Heart left ventricle (tissue), 16 donors: ENCODE measurements around the gene PLCD1. TPM values are rescaled to one million over a fixed set of nuclear protein-coding genes. Genes with fewer than 3 reads are reported as not detected.

Source experiments
- ATAC-seq, 4 donors: fragments of 200-7000 bp; cut with Tn5 transposase; one replicate each; pipeline ENCODE4 v1.9.1; 2020 to 2022; ENCODE audit warnings: moderate library complexity in 4 of 4, mild to moderate bottlenecking in 3 of 4, moderate number of reproducible peaks in 1 of 4
- DNase-seq, 5 donors: peaks; one replicate each; pipeline ENCODE4 v3.0.0-alpha.2; 2020
- H3K27ac ChIP-seq, 12 donors: fragments of 200-600 bp; sonication (generic) in 4 of 12; one replicate each; pipeline versions ENCODE4 v1.5.0 to v1.8.0; 2016 to 2022; ENCODE audit warnings: mild to moderate bottlenecking in 2 of 12
- H3K27me3 ChIP-seq, 9 donors: fragments of 200-600 bp; sonication (generic) in 2 of 9; one replicate each; pipeline versions ENCODE4 v1.5.1 to v1.8.0; 2016 to 2022; ENCODE audit warnings: mild to moderate bottlenecking in 3 of 9
- H3K36me3 ChIP-seq, 9 donors: fragments of 200-600 bp; sonication (generic) in 2 of 9; one replicate each; pipeline versions ENCODE4 v1.5.0 to v1.8.0; 2018 to 2022; ENCODE audit warnings: mild to moderate bottlenecking in 2 of 9
- H3K4me1 ChIP-seq, 12 donors: fragments of 200-600 bp; sonication (generic) in 4 of 12; one replicate each; pipeline versions ENCODE4 v1.5.0 to v1.8.0; 2016 to 2022; ENCODE audit warnings: mild to moderate bottlenecking in 3 of 12
- H3K4me3 ChIP-seq, 12 donors: fragments of 200-600 bp; sonication (generic) in 4 of 12; one replicate each; pipeline versions ENCODE4 v1.5.0 to v1.8.0; 2017 to 2022; ENCODE audit warnings: mild to moderate bottlenecking in 9 of 12, moderate library complexity in 4 of 12
- H3K9me3 ChIP-seq, 12 donors: fragments of 200-600 bp; sonication (generic) in 4 of 12; one replicate each; pipeline versions ENCODE4 v1.5.0 to v1.8.0; 2016 to 2022; ENCODE audit warnings: mild to moderate bottlenecking in 1 of 12
- CTCF ChIP-seq, 12 donors: fragments of 200-600 bp; sonication (generic) in 4 of 12; IDR thresholded peaks; one replicate each; pipeline versions ENCODE4 v1.5.0 to v1.8.0; 2018 to 2022; ENCODE audit warnings: antibody characterized with exemption in 12 of 12, mild to moderate bottlenecking in 5 of 12
- POLR2A ChIP-seq, 2 donors: fragments of 450-650 bp; IDR thresholded peaks; one replicate each; pipeline ENCODE4 v1.6.1; 2017; ENCODE audit warnings: antibody characterized with exemption in 2 of 2, mild to moderate bottlenecking in 2 of 2, moderate library complexity in 2 of 2
- WGBS, 4 donors: extraction: QIAGEN DNeasy Blood & Tissue Kit in 2 of 4; methylation state at CpG; one replicate each; pipeline versions ENCODE4 v1.1.5 to v1.1.7; 2013 to 2018; 5-methylcytosine and 5-hydroxymethylcytosine counted together
- intact Hi-C, 10 donors: fragments of 100-400 bp; cut with DNase I; formaldehyde crosslinking; loops; one replicate each; pipeline versions ENCODE4 v1.11.1 to v1.14.2; 2022
- polyA plus RNA-seq, 2 donors: library from polyadenylated mRNA; stranded (reverse); fragments of 200-250 nt; gene quantifications; one replicate each; pipeline ENCODE4 v1.2.3, GENCODE V29; 2013
- total RNA-seq, 9 donors: library from RNA; depleted of rRNA in 2 of 9; stranded (reverse); fragments of >200 nt in 2 of 9; fragmentation: NEBNext Ultra II Directional in 3 of 9; extraction: Animal tissue kit (Norgen Biotek cat#: 25700) in 3 of 9; gene quantifications; one replicate each; pipeline versions ENCODE4 v1.1.0 to v1.2.4, GENCODE V29; 2016 to 2023
- donor health status: ischemic (EF 13 %, LVEDD 7.1; RV severe dilation, severe dysfunction).
- donor health status: healthy with polysubstance abuse.
- donor health status: DM: no; HTN: yes; CAD: no.
- donor health status: DM: no; HTN: no; CAD: no.
- donor health status: ischemic (EF 25% LVEDD 6.9; RV normal size, moderate dysfunction).
- donor health status: ischemic (EF 25% LVEDD 5.7; RV mildly dilated, moderate dysfunction).
- donor health status: healthy.
- donor health status: DM: yes; HTN: yes; CAD: no.
- donor health status: ischemic (EF 35%, LVEDD 5.7; RV mildly dilated, moderate dysfunction).
- donor health status: nonischemic (EF 11% LVEDD 7.7; RV severe dilation, severe dysfunction).
- donor health status: DM: yes; HTN: yes; CAD: no.
- donor health status: PGD.
- donor health status: ischemic (EF 29% LVEDD 5.4; RV normal size, mild dysfunction).
- donor health status: nonischemic (EF 23%, LVEDD 6.1; RV moderate dilation, normal function).

PLCD1 gene
- total and polyA plus RNA-seq, 11 donors: 8.1 to 14.9 (median 11.6) TPM

DNA sequence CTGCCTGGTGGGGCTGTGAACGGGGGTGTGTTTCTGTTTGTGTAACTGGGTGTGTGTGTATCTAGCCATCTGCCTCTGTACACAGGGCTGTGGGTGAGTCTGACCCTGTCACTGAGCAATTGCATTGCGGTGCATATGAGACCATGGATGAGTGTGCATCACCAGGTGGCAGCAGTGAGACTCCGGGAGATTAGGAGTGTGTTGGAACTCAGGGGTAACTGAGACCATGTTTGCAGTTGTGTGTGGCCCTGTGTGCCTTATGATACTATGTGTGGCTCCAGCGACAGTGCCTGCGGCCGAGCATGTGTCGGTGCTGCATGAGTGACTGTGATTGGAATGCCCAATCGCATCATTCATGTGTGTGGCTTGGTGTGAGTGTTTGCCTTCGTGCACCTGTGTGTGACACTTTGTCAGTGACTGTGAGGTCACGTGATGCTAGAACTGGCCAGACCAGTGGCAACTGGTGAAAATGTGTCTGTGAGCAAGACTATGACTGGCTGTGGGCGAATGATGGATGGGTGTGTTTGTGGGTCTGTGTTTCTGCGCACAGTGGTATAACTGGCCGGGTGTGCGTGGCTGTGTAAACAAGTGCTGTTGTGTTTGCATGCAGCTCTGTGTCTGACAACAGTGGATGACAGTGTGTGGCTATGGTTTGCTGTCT lies 24.9 kb downstream of the PLCD1 start:
- Histone ChIP-seq H3K27me3 (no peaks in the 10 kb centered on the region), H3K27ac (peak overlapping the region in 11 of 12 donors; percentile 1 to 86 (median 62)), H3K36me3 (peaks cover 0 to 53% (median 28%) of the 10 kb centered on the region in 9 donors), H3K9me3 (no peaks in the 10 kb centered on the region), H3K4me1 (peaks cover 0 to 20% (median 9%) of the 10 kb centered on the region in 12 donors), H3K4me3 (peak overlapping the region in 7 of 12 donors; percentile 20 to 57 (median 46))
- WGBS, 4 donors: 63 to 74% (median 72%) methylated on average over 11 to 14 of the region's 14 CpGs
- TF ChIP-seq CTCF (IDR thresholded peaks at IDR 0.05): peak; percentile 50 to 74 (median 67)
- TF ChIP-seq POLR2A (IDR thresholded peaks at IDR 0.05): no peak
- ATAC-seq (peak; percentile 62 to 76 (median 67)), DNase-seq (peak in 4 of 5 donors; percentile 64 to 87 (median 77))
- intact Hi-C loops: loop anchor here in 3 of 10 donors (2.0 to 10.0 kb wide), 5 partner anchors 36 to 473 kb away; no protein-coding TSS in a partner anchor

DNA sequence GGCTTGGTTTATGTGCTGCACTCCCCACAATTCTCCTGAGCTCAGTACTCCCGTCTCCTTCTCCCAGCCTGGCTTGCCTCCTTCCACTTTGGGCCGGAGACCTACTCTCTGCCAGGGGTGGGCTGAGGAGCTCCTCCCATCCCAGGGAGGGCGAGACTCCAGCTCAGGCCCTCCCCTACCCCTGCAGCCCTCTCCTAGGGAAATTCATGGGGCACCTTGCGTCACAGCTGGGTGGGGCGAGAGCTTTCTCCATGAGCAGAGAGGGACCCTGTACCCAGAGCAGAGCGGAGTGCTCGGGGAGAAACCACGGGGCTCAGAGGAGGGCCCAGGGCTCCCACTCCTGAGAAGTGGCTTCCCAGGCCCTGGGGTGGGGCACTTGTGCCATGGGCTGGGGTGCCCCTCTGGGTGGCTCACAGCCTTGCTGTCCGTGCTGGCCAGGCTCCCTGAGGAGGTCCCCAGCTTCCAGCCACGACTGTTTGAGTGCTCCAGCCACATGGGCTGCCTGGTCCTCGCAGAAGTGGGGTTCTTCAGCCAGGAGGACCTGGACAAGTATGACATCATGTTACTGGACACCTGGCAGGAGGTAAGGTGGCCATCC lies 25.5 kb downstream of the PLCD1 start:
- peaks cover 0 to 25% (median 12%) of the 10 kb centered on the region in 12 donors for H3K4me1 ChIP-seq
- no peak for TF ChIP-seq CTCF (IDR thresholded peaks at IDR 0.05)
- TF ChIP-seq POLR2A (IDR thresholded peaks at IDR 0.05): no peak
- ATAC-seq (peak; percentile 7 to 35 (median 28)), DNase-seq (peak in 3 of 5 donors; percentile 51 to 66 (median 59))
- H3K36me3 ChIP-seq: peaks cover 0 to 49% (median 25%) of the 10 kb centered on the region in 9 donors
- WGBS, 4 donors: 66 to 88% (median 79%) methylated on average over 8 to 11 of the region's 11 CpGs
- H3K27me3 ChIP-seq: no peaks in the 10 kb centered on the region
- intact Hi-C loops: loop anchor here in 3 of 10 donors (2.0 to 10.0 kb wide), 7 partner anchors 29 to 473 kb away; no protein-coding TSS in a partner anchor
- peak overlapping the region in 7 of 12 donors; percentile 20 to 57 (median 46) for H3K4me3 ChIP-seq
- H3K27ac ChIP-seq: peak overlapping the region in 11 of 12 donors; percentile 1 to 86 (median 62)
- H3K9me3 ChIP-seq: no peaks in the 10 kb centered on the region

GRCh38 chr3:38003371-38003816 lies 26.0 kb downstream of the PLCD1 start:
- Histone ChIP-seq H3K27ac (peak overlapping the region in 10 of 12 donors; percentile 1 to 86 (median 60)), H3K4me1 (peaks cover 0 to 28% (median 15%) of the 10 kb centered on the region in 12 donors), H3K9me3 (no peaks in the 10 kb centered on the region), H3K27me3 (no peaks in the 10 kb centered on the region), H3K36me3 (peaks cover 0 to 46% (median 20%) of the 10 kb centered on the region in 9 donors), H3K4me3 (peak overlapping the region in 6 of 12 donors; percentile 36 to 57 (median 48))
- intact Hi-C loops: loop anchor here in 3 of 10 donors (2.0 to 10.0 kb wide), 6 partner anchors 29 to 474 kb away; no protein-coding TSS in a partner anchor
- DNase-seq (peak; percentile 62 to 84 (median 71)), ATAC-seq (peak in 3 of 4 donors; percentile 32 to 60 (median 39))
- WGBS, 4 donors: 32 to 63% (median 37%) methylated on average over 6 to 7 of the region's 7 CpGs
- no peak for TF ChIP-seq POLR2A (IDR thresholded peaks at IDR 0.05)
- TF ChIP-seq CTCF (IDR thresholded peaks at IDR 0.05): peak; percentile 77 to 94 (median 86)
